Neuronal stem cell (in vitro differentiated cells): ENCODE measurements around the gene IL10RB.
"Not testable (repeated sequence)": the region's sequence is repeated elsewhere in the genome, so short reads cannot be mapped to it uniquely, and the experiment has no call there.

ENCODE experiments used
- DNase-seq: peaks from one replicate; pipeline ENCODE4 v3.0.0-alpha.2; 2013; ENCODE audit warnings: low spot score
- H2AFZ ChIP-seq: one replicate; pipeline ENCODE4 v1.6.1; 2013; ENCODE audit warnings: mild to moderate bottlenecking, low read length, inconsistent platforms
- H2AK5ac ChIP-seq: 2 replicates; pipeline ENCODE4 v1.6.1; 2013; ENCODE audit warnings: low read depth, mild to moderate bottlenecking, inconsistent platforms, low read length, moderate library complexity, mixed read lengths
- H2BK120ac ChIP-seq: 2 replicates; pipeline ENCODE4 v1.6.1; 2013; ENCODE audit warnings: low read depth, mild to moderate bottlenecking, inconsistent platforms, low read length, moderate library complexity, mixed read lengths
- H2BK12ac ChIP-seq: one replicate; pipeline ENCODE4 v1.6.1; 2013; ENCODE audit warnings: low read length, inconsistent platforms
- H2BK15ac ChIP-seq: 2 replicates; pipeline ENCODE4 v1.6.1; 2013; ENCODE audit warnings: mild to moderate bottlenecking, low read length, inconsistent platforms, mixed read lengths
- H2BK5ac ChIP-seq: one replicate; pipeline ENCODE4 v1.6.1; 2013; ENCODE audit warnings: inconsistent platforms, mild to moderate bottlenecking, low read length, moderate library complexity
- H3K14ac ChIP-seq: one replicate; pipeline ENCODE4 v1.6.1; 2013; ENCODE audit warnings: low read length, inconsistent platforms
- H3K18ac ChIP-seq: 2 replicates; pipeline ENCODE4 v1.6.1; 2013; ENCODE audit warnings: low read length, inconsistent platforms
- H3K23ac ChIP-seq: 2 replicates; pipeline ENCODE4 v1.6.1; 2013; ENCODE audit warnings: low read depth, mild to moderate bottlenecking, mixed read lengths, low read length, inconsistent platforms; ENCODE audit not compliant: poor library complexity
- H3K27ac ChIP-seq: replicated peaks from 3 replicates; pipeline ENCODE4 v1.5.1; 2013; ENCODE audit warnings: low read length, inconsistent platforms
- H3K27me3 ChIP-seq, 3 experiments: 2 replicates each; pipeline ENCODE4 v1.6.1; 2013; ENCODE audit warnings: low read length in 3 of 3, mild to moderate bottlenecking in 2 of 3, inconsistent platforms in 1 of 3, low read depth in 1 of 3, mixed read lengths in 1 of 3, moderate library complexity in 1 of 3; ENCODE audit not compliant: control insufficient read depth in 3 of 3, insufficient read depth in 3 of 3
- H3K36me3 ChIP-seq, 2 donors: replicated peaks in 1 of 2; 2 replicates each; pipeline ENCODE4 v1.6.1; 2013; ENCODE audit warnings: low read length in 2 of 2; ENCODE audit not compliant: control insufficient read depth in 2 of 2, insufficient read depth in 2 of 2
- H3K4ac ChIP-seq: 2 replicates; pipeline ENCODE4 v1.6.1; 2013; ENCODE audit warnings: inconsistent platforms, mild to moderate bottlenecking, low read length, moderate library complexity
- H3K4me1 ChIP-seq, 2 donors: 1 replicate in 1 of 2; 2 replicates in 1 of 2; pipeline ENCODE4 v1.6.1; 2013; ENCODE audit warnings: low read length in 2 of 2, low read depth in 1 of 2; ENCODE audit not compliant: control insufficient read depth in 2 of 2, insufficient read depth in 1 of 2
- H3K4me2 ChIP-seq: one replicate; pipeline ENCODE4 v1.6.1; 2013; ENCODE audit warnings: mild to moderate bottlenecking, low read length, inconsistent platforms; ENCODE audit not compliant: insufficient read depth, poor library complexity, severe bottlenecking
- H3K4me3 ChIP-seq, 2 donors: 2 replicates each; pipeline ENCODE4 v1.5.1; 2013; ENCODE audit warnings: low read length in 2 of 2, mild to moderate bottlenecking in 2 of 2, inconsistent platforms in 1 of 2, moderate library complexity in 1 of 2
- H3K79me1 ChIP-seq: one replicate; pipeline ENCODE4 v1.6.1; 2013; ENCODE audit warnings: low read depth, mild to moderate bottlenecking, inconsistent platforms, low read length, moderate library complexity
- H3K9ac ChIP-seq: one replicate; pipeline ENCODE4 v1.6.1; 2013; ENCODE audit warnings: mild to moderate bottlenecking, low read depth, low read length, inconsistent platforms; ENCODE audit not compliant: poor library complexity
- H3K9me3 ChIP-seq, 2 donors: replicated peaks in 1 of 2; 2 replicates each; pipeline versions ENCODE3 to v1.6.1; 2013; ENCODE audit warnings: low read length in 2 of 2, mild to moderate bottlenecking in 2 of 2, inconsistent platforms in 1 of 2, low read depth in 1 of 2, mixed read lengths in 1 of 2, moderate library complexity in 1 of 2; ENCODE audit not compliant: control insufficient read depth in 2 of 2, insufficient read depth in 1 of 2
- H4K8ac ChIP-seq: one replicate; pipeline ENCODE4 v1.6.1; 2013; ENCODE audit warnings: low read depth, mild to moderate bottlenecking, inconsistent platforms, low read length, moderate library complexity
- H4K91ac ChIP-seq: one replicate; pipeline ENCODE4 v1.6.1; 2013; ENCODE audit warnings: low read length, low read depth, mild to moderate bottlenecking, inconsistent platforms; ENCODE audit not compliant: poor library complexity
- WGBS, 2 donors: extraction: QIAGEN DNeasy Blood & Tissue Kit; methylation state at CpG; one replicate each; pipeline ENCODE4 v1.1.7; 2013; ENCODE audit warnings: missing lambda C conversion rate in 2 of 2, mixed read lengths in 1 of 2; ENCODE audit not compliant: insufficient read length in 2 of 2, insufficient replicate concordance in 1 of 2; ENCODE audit errors: extremely low coverage in 2 of 2; 5-methylcytosine and 5-hydroxymethylcytosine counted together

IL10RB gene

DNA sequence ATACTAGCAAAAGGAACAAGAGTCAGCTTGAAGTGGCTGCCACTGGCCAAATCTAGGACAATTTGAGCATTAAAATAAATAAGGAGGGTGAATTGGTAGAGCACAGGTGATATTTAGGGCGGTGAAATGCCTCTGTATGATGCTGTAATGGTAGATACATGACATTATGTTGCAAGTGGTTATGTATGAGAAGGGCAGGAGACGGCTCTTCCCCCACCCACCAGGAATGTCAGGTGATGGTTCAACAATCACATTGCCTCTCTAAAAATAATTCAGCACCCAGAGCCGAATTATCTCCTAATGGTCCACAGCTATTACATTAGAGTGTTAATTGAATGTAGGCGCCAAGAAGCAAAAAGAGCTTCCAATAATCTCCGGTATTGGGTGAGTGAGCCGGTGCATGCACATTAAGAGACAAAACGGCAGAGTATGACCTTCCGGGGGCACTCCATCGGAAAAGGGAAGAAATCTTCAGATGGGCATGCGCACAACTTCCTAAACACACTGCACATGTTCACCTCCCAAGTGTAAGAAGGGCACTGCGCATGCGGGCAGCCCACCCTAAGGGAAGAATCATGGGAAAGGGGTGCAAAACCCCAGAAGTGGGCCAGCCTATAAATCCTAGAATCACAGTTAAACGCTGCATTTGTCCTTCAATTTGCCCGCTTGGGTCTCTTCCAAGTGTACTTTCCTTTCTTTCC is 51.8 kb downstream of the IL10RB start:
- Histone ChIP-seq H3K27ac (no peak overlapping the region), H2AK5ac (no peak overlapping the region), H4K8ac (no peak overlapping the region), H2BK12ac (no peak overlapping the region), H2BK15ac (no peak overlapping the region), H2AFZ (no peak overlapping the region), H3K27me3 (peaks cover 0 to 2% (median 0%) of the 10 kb centered on the region in 3 experiments), H3K79me1 (no peaks in the 10 kb centered on the region), H3K14ac (no peak overlapping the region), H3K9ac (no peak overlapping the region), H4K91ac (no peak overlapping the region), H3K23ac (no peak overlapping the region), H3K36me3 (no peaks in the 10 kb centered on the region), H3K18ac (no peak overlapping the region), H3K4me2 (no peak overlapping the region), H3K4me3 (no peak overlapping the region), H3K4ac (no peak overlapping the region), H2BK5ac (no peak overlapping the region), H3K4me1 (no peaks in the 10 kb centered on the region), H2BK120ac (no peak overlapping the region), H3K9me3 (peaks cover 2 to 5% of the 10 kb centered on the region in 2 donors)
- no peak for DNase-seq
- WGBS, 2 donors, result no CpG with 5 or more reads among the region's 14 CpGs

DNA sequence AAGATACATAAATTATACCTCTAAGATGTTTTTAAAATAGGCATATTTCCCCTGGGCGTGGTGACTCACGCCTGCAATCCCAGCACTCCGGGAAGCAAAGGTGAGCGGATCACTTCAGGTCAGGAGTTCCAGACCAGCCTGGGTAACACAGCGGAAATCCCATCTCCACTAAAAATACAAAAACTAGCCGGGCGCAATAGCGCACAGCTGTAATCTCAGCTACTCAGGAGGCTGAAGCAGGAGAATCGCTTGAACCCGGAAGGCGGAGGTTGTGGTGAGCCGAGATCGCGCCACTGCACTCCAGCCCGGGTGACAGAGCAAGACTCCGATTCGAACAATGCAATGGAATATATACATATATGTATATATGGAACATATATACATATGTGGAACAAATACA is 54.8 kb downstream of the IL10RB start:
- H3K4ac ChIP-seq, H3K79me1 ChIP-seq, H3K4me2 ChIP-seq, H3K14ac ChIP-seq, H3K9ac ChIP-seq, H2BK15ac ChIP-seq, H4K91ac ChIP-seq, H2BK120ac ChIP-seq, H2BK5ac ChIP-seq, H2BK12ac ChIP-seq, H2AK5ac ChIP-seq, H3K9me3 ChIP-seq, DNase-seq, H4K8ac ChIP-seq, H3K23ac ChIP-seq, H3K4me1 ChIP-seq, H3K27ac ChIP-seq, H3K36me3 ChIP-seq, H3K4me3 ChIP-seq, H3K18ac ChIP-seq, H2AFZ ChIP-seq, H3K27me3 ChIP-seq: not testable (repeated sequence)
- WGBS, 2 donors, result no CpG with 5 or more reads among the region's 17 CpGs

DNA sequence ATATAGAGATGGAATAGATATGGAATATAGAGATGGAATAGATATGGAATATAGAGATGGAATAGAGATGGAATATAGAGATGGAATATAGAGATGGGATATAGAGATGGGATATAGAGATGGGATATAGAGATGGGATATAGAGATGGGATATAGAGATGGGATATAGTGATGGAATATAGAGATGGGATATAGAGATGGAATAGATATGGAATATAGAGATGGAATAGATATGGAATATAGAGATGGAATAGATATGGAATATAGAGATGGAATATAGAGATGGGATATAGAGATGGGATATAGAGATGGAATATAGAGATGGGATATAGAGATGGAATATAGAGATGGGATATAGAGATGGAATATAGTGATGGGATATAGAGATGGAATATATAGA is 57.4 kb downstream of the IL10RB start:
- H4K91ac ChIP-seq, H3K4me1 ChIP-seq, H2BK12ac ChIP-seq, H3K4ac ChIP-seq, H2BK120ac ChIP-seq, H3K9ac ChIP-seq, H3K36me3 ChIP-seq, H4K8ac ChIP-seq, H2AK5ac ChIP-seq, H3K27ac ChIP-seq, H2BK15ac ChIP-seq, H3K14ac ChIP-seq, H2AFZ ChIP-seq, H3K4me2 ChIP-seq, H2BK5ac ChIP-seq, H3K27me3 ChIP-seq, DNase-seq, H3K23ac ChIP-seq, H3K79me1 ChIP-seq, H3K18ac ChIP-seq: not testable (repeated sequence)
- Histone ChIP-seq H3K4me3 (peak overlapping the region in 1 of 2 donors; percentile 74), H3K9me3 (peaks cover 2 to 13% of the 10 kb centered on the region in 2 donors)

DNA sequence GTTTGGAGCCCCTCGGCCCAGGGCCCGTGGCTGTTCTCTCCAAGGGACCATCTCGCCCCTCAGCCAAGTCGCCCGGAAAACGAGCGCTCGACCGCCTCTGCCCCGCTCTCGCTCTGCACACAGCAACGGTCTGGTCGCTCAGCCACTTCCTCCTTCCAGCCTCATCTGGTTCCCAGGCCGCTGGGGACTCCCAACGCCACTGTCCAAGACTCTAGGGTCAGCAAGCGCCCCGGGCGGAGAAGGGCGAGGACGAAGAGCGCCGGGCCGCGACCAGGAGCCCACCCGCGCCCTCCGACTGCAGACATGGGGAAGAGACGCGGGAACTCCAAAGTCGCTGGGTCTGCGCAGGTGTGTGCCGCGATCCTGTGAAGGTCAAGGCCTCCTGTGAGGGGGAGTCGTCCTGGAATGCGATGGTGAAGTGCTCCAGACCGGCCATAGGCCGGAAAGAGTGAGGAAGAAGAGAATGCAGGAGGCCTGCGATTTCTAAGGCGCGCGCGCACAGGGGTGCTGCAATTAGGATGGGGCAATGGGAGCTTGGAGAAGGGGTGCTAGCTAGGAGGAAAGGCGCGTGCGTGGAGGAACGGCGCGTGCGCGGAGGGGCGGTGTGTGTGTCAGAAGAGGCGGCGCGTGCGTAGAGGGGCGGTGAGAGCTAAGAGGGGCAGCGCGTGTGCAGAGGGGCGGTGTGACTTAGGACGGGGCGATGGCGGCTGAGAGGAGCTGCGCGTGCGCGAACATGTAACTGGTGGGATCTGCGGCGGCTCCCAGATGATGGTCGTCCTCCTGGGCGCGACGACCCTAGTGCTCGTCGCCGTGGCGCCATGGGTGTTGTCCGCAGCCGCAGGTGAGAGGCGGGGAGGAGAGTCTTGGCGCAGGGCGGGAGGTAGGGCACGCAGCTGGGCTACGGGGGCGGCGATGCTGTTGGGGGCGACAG is 58.4 kb downstream of the IL10RB start, which contains the start of gene IFNAR1:
IFNAR1 (plus strand) TSS at position 680 of the 931 bp plus-strand sequence; CDS start at position 766, 86 bp downstream.
- H3K4ac ChIP-seq, result peak within 1 kb of the TSS; percentile 98
- peak; percentile 97 for DNase-seq
- peak within 1 kb of the TSS; percentile 99 for H4K8ac ChIP-seq
- no peaks in the 10 kb centered on the region for H3K4me1 ChIP-seq
- H3K4me2 ChIP-seq, result peak within 1 kb of the TSS; percentile 91
- H3K23ac ChIP-seq, result peak within 1 kb of the TSS; percentile 99
- peaks cover 0 to 6% of the 10 kb centered on the region in 2 donors for H3K36me3 ChIP-seq
- peak within 1 kb of the TSS; percentile 100 for H3K18ac ChIP-seq
- H2BK5ac ChIP-seq, result peak within 1 kb of the TSS; percentile 98
- peaks cover 2% of the 10 kb centered on the region for H3K79me1 ChIP-seq
- H2AFZ ChIP-seq, result peak within 1 kb of the TSS; percentile 94
- H2BK15ac ChIP-seq, result peak within 1 kb of the TSS; percentile 13
- peaks cover 2 to 13% of the 10 kb centered on the region in 2 donors for H3K9me3 ChIP-seq
- peak within 1 kb of the TSS; percentile 63 for H2AK5ac ChIP-seq
- peak within 1 kb of the TSS; percentile 58 for H2BK12ac ChIP-seq
- peak within 1 kb of the TSS; percentile 74 to 95 for H3K4me3 ChIP-seq
- H3K27me3 ChIP-seq, result no peaks in the 10 kb centered on the region
- H3K9ac ChIP-seq, result peak within 1 kb of the TSS; percentile 100
- H4K91ac ChIP-seq, result peak within 1 kb of the TSS; percentile 72
- H3K27ac ChIP-seq, result peak within 1 kb of the TSS; percentile 71
- H3K14ac ChIP-seq, result peak within 1 kb of the TSS; percentile 100
- WGBS, 2 donors, result no CpG with 5 or more reads among the region's 86 CpGs
- H2BK120ac ChIP-seq, result no peak within 1 kb of the TSS
